GM13976 (cell line): ENCODE data around the gene DYNC1I1.

ENCODE experiments used
- DNase-seq: peaks from one replicate; pipeline ENCODE4 v3.0.0; 2012; ENCODE audit warnings: low spot score
- in situ Hi-C: fragments of 300-500 bp; cut with MboI; formaldehyde crosslinking; loops from one replicate; pipeline ENCODE4 v1.12.0; 2022; ENCODE audit warnings: low sequenced_read_pairs, mixed read lengths, inconsistent platforms; ENCODE audit not compliant: unreplicated experiment
- TF ChIP-seq, protein P1 (sequence below): IDR thresholded peaks from 2 replicates; pipeline ENCODE4 v1.5.1; 2012; ENCODE audit warnings: borderline replicate concordance, mild to moderate bottlenecking; ENCODE audit not compliant: insufficient read depth; ENCODE audit errors: extremely low read depth, missing control alignments, control extremely low read depth

The DYNC1I1 gene

GRCh38 chr7:95784796-95785195, 12.4 kb downstream of the DYNC1I1 start:
- in situ Hi-C loops = no loop called here
- DNase-seq = no peak
- TF ChIP-seq, protein P1, sequence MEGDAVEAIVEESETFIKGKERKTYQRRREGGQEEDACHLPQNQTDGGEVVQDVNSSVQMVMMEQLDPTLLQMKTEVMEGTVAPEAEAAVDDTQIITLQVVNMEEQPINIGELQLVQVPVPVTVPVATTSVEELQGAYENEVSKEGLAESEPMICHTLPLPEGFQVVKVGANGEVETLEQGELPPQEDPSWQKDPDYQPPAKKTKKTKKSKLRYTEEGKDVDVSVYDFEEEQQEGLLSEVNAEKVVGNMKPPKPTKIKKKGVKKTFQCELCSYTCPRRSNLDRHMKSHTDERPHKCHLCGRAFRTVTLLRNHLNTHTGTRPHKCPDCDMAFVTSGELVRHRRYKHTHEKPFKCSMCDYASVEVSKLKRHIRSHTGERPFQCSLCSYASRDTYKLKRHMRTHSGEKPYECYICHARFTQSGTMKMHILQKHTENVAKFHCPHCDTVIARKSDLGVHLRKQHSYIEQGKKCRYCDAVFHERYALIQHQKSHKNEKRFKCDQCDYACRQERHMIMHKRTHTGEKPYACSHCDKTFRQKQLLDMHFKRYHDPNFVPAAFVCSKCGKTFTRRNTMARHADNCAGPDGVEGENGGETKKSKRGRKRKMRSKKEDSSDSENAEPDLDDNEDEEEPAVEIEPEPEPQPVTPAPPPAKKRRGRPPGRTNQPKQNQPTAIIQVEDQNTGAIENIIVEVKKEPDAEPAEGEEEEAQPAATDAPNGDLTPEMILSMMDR = no peak

GRCh38 chr7:95788258-95788657, 15.9 kb downstream of the DYNC1I1 start:
- no peak for DNase-seq
- in situ Hi-C loops = no loop called here
- TF ChIP-seq, protein P1 = no peak

DNA sequence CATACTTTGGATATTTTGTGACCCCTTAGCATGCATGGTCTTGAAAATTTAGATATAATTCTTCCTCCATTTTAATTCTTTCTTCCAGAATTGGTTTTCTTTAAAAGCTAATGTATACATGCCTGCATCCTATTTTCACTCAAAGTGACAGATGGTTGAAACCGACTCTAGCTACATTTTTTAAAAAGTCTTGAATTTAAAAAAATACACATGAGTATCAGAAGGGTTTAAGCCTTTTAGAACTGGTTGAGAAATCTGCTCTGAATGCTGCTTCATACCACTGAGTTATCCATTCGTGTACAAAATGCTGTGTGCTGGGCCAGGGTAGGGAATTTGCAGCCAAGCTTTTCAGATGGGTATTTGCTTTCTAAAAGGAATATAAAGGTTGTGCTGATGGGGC, 16.5 kb downstream of the DYNC1I1 start:
- in situ Hi-C loops = no loop called here
- DNase-seq = no peak
- TF ChIP-seq, protein P1 = no peak

GRCh38 chr7:95793658-95794057, 21.3 kb downstream of the DYNC1I1 start:
- no peak for DNase-seq
- in situ Hi-C loops = no loop called here
- TF ChIP-seq, protein P1 = no peak

DNA sequence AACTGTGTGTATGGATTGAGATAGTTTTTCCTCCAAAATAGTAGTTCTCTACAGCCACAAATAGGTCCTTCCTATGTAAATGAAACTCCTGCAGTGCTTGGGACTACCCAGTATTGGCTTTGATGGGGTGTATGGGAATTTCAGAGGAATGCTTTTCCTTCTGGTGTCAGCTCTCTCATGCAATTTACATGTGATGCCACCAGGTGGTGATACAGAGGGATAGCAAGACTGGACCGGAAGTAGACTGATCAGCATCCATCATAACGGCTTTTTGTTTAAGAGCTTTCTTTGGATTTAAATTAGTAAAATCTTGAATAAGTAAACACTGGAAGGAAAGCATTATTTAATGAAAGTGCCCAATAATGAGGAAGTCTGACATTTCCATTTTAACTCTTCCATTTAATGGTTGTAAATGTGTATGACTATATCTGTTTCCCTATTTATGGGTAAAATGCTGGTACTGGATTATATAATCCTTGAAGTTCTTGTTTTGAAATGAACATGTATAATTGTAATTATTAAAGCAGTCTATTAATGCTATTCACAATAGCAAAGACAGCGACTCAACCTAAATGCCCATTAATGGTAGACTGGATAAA, 22.7 kb downstream of the DYNC1I1 start:
- no peak for DNase-seq
- in situ Hi-C loops = no loop called here

GRCh38 chr7:95796617-95797016, 24.3 kb downstream of the DYNC1I1 start:
- TF ChIP-seq, protein P1 = no peak
- in situ Hi-C loops = no loop called here
- no peak for DNase-seq

More for the DNA sequence above, 22.7 kb downstream of the DYNC1I1 start:
- TF ChIP-seq, protein P1 = no peak

DNA sequence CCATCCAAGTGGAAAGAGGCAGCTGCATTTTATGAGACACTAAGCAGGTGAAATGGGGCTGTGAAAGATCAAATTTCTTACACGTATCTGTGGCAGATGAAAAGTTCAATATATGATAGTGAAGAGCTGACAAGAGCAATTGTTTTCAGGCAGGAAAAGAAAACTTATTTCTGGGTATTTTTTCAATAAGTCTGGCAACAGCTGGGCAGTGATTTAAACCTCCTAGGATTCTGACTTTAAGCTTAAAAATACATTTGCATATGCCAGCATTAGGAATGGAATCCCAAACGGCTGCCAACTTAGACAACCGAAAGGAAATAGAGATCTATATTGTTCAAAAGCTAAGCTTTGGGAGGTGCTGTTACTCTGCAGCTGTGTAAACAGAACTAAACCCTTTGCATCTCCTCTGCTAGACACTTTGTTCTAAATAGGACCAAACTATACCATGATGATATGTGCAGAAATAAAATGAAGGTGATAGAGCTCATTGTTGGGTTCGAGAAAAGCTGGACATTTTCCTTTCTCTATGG, 26.1 kb downstream of the DYNC1I1 start:
- in situ Hi-C loops = no loop called here
- no peak for DNase-seq
- TF ChIP-seq, protein P1 = no peak
